Endothelial cell of umbilical vein (primary cell): ENCODE measurements around the gene TSPAN10. TPM values are rescaled to one million over a fixed set of nuclear protein-coding genes. Genes with fewer than 3 reads are reported as not detected.

Experiments
- BruUV-seq: library from RNA; stranded (reverse); fragments of 400-500 nt; replicated peaks from 2 replicates; lab custom pipeline; 2021; lab: Mats Ljungman, UMichigan
- CTCF ChIA-PET: fragments of 300-600, 350-600 bp; sonication (Branson Sonifier 250); formaldehyde crosslinking; loops from one replicate; lab custom pipeline; 2021; ENCODE audit warnings: antibody characterized with exemption, inconsistent platforms; lab: Charles Lee
- POLR2A ChIA-PET: fragments of 300-600, 350-600 bp; sonication (Branson Sonifier 250); formaldehyde crosslinking; loops from one replicate; lab custom pipeline; 2021; ENCODE audit warnings: antibody characterized with exemption, inconsistent platforms; lab: Charles Lee
- DNase-seq: peaks from one replicate; pipeline ENCODE4 v3.0.0-alpha.2; 2011; ENCODE audit warnings: low read depth, low spot score
- FAIRE-seq: peaks from 2 replicates; lab custom pipeline; 2011; peaks lifted over from hg19 to GRCh38; lab: Jason Lieb, UNC
- H2AFZ ChIP-seq: 2 replicates; pipeline ENCODE4 v1.6.0; 2012; ENCODE audit warnings: low read depth, low read length, control low read depth, inconsistent platforms
- H3K27ac ChIP-seq: 2 replicates; pipeline ENCODE4 v1.5.1; 2011; ENCODE audit warnings: low read depth, mild to moderate bottlenecking, control low read depth, low read length, moderate library complexity; ENCODE audit not compliant: insufficient read depth
- H3K27me3 ChIP-seq, 2 experiments: 2 replicates each; pipeline versions ENCODE4 v1.6.0 to v1.6.1; 2011; ENCODE audit warnings: low read length in 2 of 2, mixed read lengths in 1 of 2; ENCODE audit not compliant: control insufficient read depth in 2 of 2, insufficient read depth in 2 of 2
- H3K36me3 ChIP-seq, 2 experiments: 2 replicates in 1 of 2; 3 replicates in 1 of 2; pipeline ENCODE4 v1.5.1; 2011; ENCODE audit warnings: low read length in 2 of 2, mild to moderate bottlenecking in 1 of 2, moderate library complexity in 1 of 2; ENCODE audit not compliant: control insufficient read depth in 2 of 2, insufficient read depth in 2 of 2; ENCODE audit errors: extremely low read depth in 1 of 2
- H3K4me1 ChIP-seq: 3 replicates; pipeline ENCODE4 v1.5.1; 2011; ENCODE audit warnings: mild to moderate bottlenecking, low read length; ENCODE audit not compliant: control insufficient read depth, insufficient read depth; ENCODE audit errors: extremely low read depth
- H3K4me2 ChIP-seq: 2 replicates; pipeline ENCODE4 v1.6.1; 2011; ENCODE audit warnings: low read length, control low read depth, mixed read lengths; ENCODE audit not compliant: insufficient read depth
- H3K4me3 ChIP-seq, 3 experiments: fragments of 200-600 bp in 1 of 3; sonication (generic), shearing (Covaris generic) in 1 of 3; replicated peaks in 1 of 3; 2 replicates each; pipeline ENCODE4 v1.5.1; 2011 to 2016; ENCODE audit warnings: control low read depth in 3 of 3, low read length in 3 of 3, mild to moderate bottlenecking in 2 of 3, inconsistent platforms in 1 of 3, low read depth in 1 of 3, moderate library complexity in 1 of 3; ENCODE audit not compliant: insufficient read depth in 1 of 3
- H3K79me2 ChIP-seq: 2 replicates; pipeline ENCODE4 v1.6.0; 2012; ENCODE audit warnings: low read length, inconsistent platforms; ENCODE audit not compliant: control insufficient read depth, insufficient read depth
- H3K9ac ChIP-seq: replicated peaks from 2 replicates; pipeline ENCODE3; 2011; ENCODE audit warnings: low read length, control low read depth; ENCODE audit not compliant: insufficient read depth; ENCODE audit errors: extremely low read depth
- H3K9me1 ChIP-seq: replicated peaks from 3 replicates; pipeline ENCODE4 v1.6.0; 2011; ENCODE audit warnings: mild to moderate bottlenecking, low read length; ENCODE audit not compliant: control insufficient read depth, insufficient read depth; ENCODE audit errors: extremely low read depth
- H3K9me3 ChIP-seq: replicated peaks from 2 replicates; pipeline ENCODE4 v1.5.1; 2012; ENCODE audit warnings: low read length, inconsistent platforms; ENCODE audit not compliant: control insufficient read depth, insufficient read depth
- H4K20me1 ChIP-seq: replicated peaks from 2 replicates; pipeline ENCODE3; 2011; ENCODE audit warnings: mild to moderate bottlenecking, low read length; ENCODE audit not compliant: control insufficient read depth, insufficient read depth; ENCODE audit errors: extremely low read depth
- CTCF ChIP-seq, 2 donors: IDR thresholded peaks; 1 replicate in 1 of 2; 2 replicates in 1 of 2; pipeline ENCODE4 v1.5.1; 2011; ENCODE audit warnings: low read length in 2 of 2, mild to moderate bottlenecking in 2 of 2, moderate library complexity in 2 of 2, control low read depth in 1 of 2, inconsistent platforms in 1 of 2, low read depth in 1 of 2; ENCODE audit not compliant: insufficient read depth in 1 of 2; ENCODE audit errors: extremely low read depth in 1 of 2
- EZH2 ChIP-seq: IDR thresholded peaks from 2 replicates; pipeline ENCODE4 v1.6.1; 2012; ENCODE audit warnings: borderline replicate concordance, low read depth, mild to moderate bottlenecking, moderate library complexity, low read length, inconsistent platforms; ENCODE audit not compliant: severe bottlenecking
- FOS ChIP-seq: IDR thresholded peaks from 2 replicates; pipeline ENCODE4 v1.6.1; 2011; ENCODE audit warnings: mild to moderate bottlenecking, low read length, moderate library complexity, borderline replicate concordance; ENCODE audit not compliant: insufficient read depth
- GATA2 ChIP-seq: IDR thresholded peaks from 2 replicates; pipeline ENCODE4 v1.7.0; 2011; ENCODE audit warnings: low read depth, mild to moderate bottlenecking, moderate library complexity, mixed read lengths, low read length; ENCODE audit not compliant: insufficient read length, insufficient read depth
- JUN ChIP-seq: IDR thresholded peaks from 2 replicates; pipeline ENCODE4 v1.6.1; 2011; ENCODE audit warnings: borderline replicate concordance, low read depth; ENCODE audit not compliant: insufficient read length, insufficient read depth
- MAX ChIP-seq: IDR thresholded peaks from 2 replicates; pipeline ENCODE4 v1.6.1; 2011; ENCODE audit not compliant: insufficient read depth, insufficient read length
- dilution Hi-C: fragments of 300-500 bp; cut with MboI; formaldehyde crosslinking; loops from one replicate; pipeline ENCODE4 v1.15.0; 2019; ENCODE audit warnings: low sequenced_read_pairs; ENCODE audit not compliant: extremely low pct_ligation_motif_present
- intact Hi-C: fragments of 100-400 bp; cut with micrococcal nuclease; formaldehyde crosslinking; loops from one replicate; pipeline ENCODE4 v1.10.0; 2022
- polyA plus RNA-seq, 4 experiments: library from polyadenylated mRNA; depleted of rRNA in 3 of 4; stranded (reverse) in 3 of 4; unstranded in 1 of 4; fragments of >200 nt; gene quantifications; 2 replicates each; pipeline versions ENCODE4 v1.2.1 to v1.2.3, GENCODE V29; 2011 to 2012; ENCODE audit warnings: missing spikeins in 1 of 4
- total RNA-seq: library from RNA; stranded (reverse); gene quantifications from 2 replicates; pipeline ENCODE4 v1.2.3, GENCODE V29; 2021

Gene TSPAN10
- total and polyA plus RNA-seq, 2 donors (not counting 3 experiments of a cell fraction or from before 2014, with no cell fraction given): 0.91 to 1.1 TPM

- H3K9me3 ChIP-seq: no peaks in the 10 kb centered on the region
- H3K9me1 ChIP-seq: no peaks in the 10 kb centered on the region
- H4K20me1 ChIP-seq: no peaks in the 10 kb centered on the region
- H3K4me1 ChIP-seq: no peaks in the 10 kb centered on the region
- H3K9ac ChIP-seq: no peak overlapping the region
- dilution Hi-C loops (no loop called here), intact Hi-C loops (no loop called here)
- no peak overlapping the region for H3K27ac ChIP-seq
- no peak overlapping the region for H2AFZ ChIP-seq
- peaks cover 33% of the 10 kb centered on the region for H3K79me2 ChIP-seq
- no peak overlapping the region for H3K4me2 ChIP-seq
- peaks cover 21 to 78% of the 10 kb centered on the region in 2 experiments for H3K36me3 ChIP-seq
- no peaks in the 10 kb centered on the region for H3K27me3 ChIP-seq
- no peak for DNase-seq
- BruUV-seq: no TSS peak
- TF ChIP-seq GATA2 (no peak), FOS (no peak), MAX (no peak), CTCF (IDR thresholded peaks at IDR 0.05; ENCODE audit: extremely low read depth in 1 of 2, insufficient read depth in 1 of 2, low read depth in 1 of 2, low read length in 2 of 2) (no peak), EZH2 (no peak), JUN (no peak)
- FAIRE-seq: no peak
- POLR2A ChIA-PET: no interaction called here
- H3K4me3 ChIP-seq: no peak overlapping the region
- CTCF ChIA-PET: no interaction called here
Observed at GRCh38 chr17:81694810-81695209, 57.8 kb downstream of the TSPAN10 start.
